A549 (cell line): ENCODE data around the gene CARD14. TPM values are rescaled to one million over a fixed set of nuclear protein-coding genes. Genes with fewer than 3 reads are reported as not detected.

Source experiments
- ATAC-seq, 2 experiments: fragments of 200-7000 bp in 1 of 2; fragments of >200 bp in 1 of 2; cut with Nextera tagmentation in 1 of 2; cut with Tn5 transposase in 1 of 2; 3 replicates each; pipeline versions ENCODE4 v1.8.0 to v1.9.1; 2018 to 2020; ENCODE audit warnings: mild to moderate bottlenecking in 1 of 2, moderate library complexity in 1 of 2
- CTCF ChIA-PET: fragments of 300-600 bp; sonication (Branson Sonifier 250); formaldehyde crosslinking; extraction: SDS; loops from one replicate; lab custom pipeline; 2021; ENCODE audit warnings: antibody characterized with exemption, inconsistent platforms; lab: Yijun Ruan, JAX
- POLR2A ChIA-PET: fragments of 350-600 bp; formaldehyde crosslinking; extraction: SDS; loops from one replicate; lab custom pipeline; 2021; ENCODE audit warnings: antibody characterized with exemption, inconsistent platforms; lab: Yijun Ruan, JAX
- DNase-seq, 2 experiments: peaks; one replicate each; pipeline versions ENCODE4 v3.0.0 to v3.0.0-alpha.2; 2011 to 2016; ENCODE audit warnings: low read depth in 1 of 2, low spot score in 1 of 2
- FAIRE-seq: peaks from 2 replicates; lab custom pipeline; 2011; peaks lifted over from hg19 to GRCh38; lab: Jason Lieb, UNC
- H3K27ac ChIP-seq, 2 experiments: fragments of >200 bp; sonication (Bioruptor Twin); formaldehyde crosslinking; 3 replicates each; pipeline ENCODE4 v1.5.1; 2016 to 2017
- H3K4me1 ChIP-seq: fragments of >200 bp; sonication (Bioruptor Twin); formaldehyde crosslinking; 3 replicates; pipeline ENCODE4 v1.6.1; 2016
- H3K4me2 ChIP-seq: fragments of >200 bp; sonication (Bioruptor Twin); formaldehyde crosslinking; 3 replicates; pipeline ENCODE4 v1.6.1; 2016
- H3K4me3 ChIP-seq: fragments of >200 bp; sonication (Bioruptor Twin); formaldehyde crosslinking; 3 replicates; pipeline ENCODE4 v1.5.1; 2016
- H3K9me3 ChIP-seq: fragments of >200 bp; sonication (Bioruptor Twin); formaldehyde crosslinking; 3 replicates; pipeline ENCODE4 v1.6.1; 2016
- CHD2 ChIP-seq: fragments of 150-350 bp; IDR thresholded peaks from 2 replicates; pipeline ENCODE4 v1.6.1; 2014; ENCODE audit warnings: low read length; ENCODE audit not compliant: partially characterized antibody
- CTCF ChIP-seq: fragments of >200 bp; sonication (Bioruptor Twin); formaldehyde crosslinking; IDR thresholded peaks from 3 replicates; pipeline ENCODE4 v1.5.1; 2016
- E2F6 ChIP-seq: IDR thresholded peaks from 2 replicates; pipeline ENCODE4 v1.6.1; 2012; ENCODE audit warnings: low read depth, borderline replicate concordance
- EHMT2 ChIP-seq: fragments of 200-600 bp; sonication (generic); IDR thresholded peaks from 2 replicates; pipeline ENCODE4 v1.6.1; 2016; ENCODE audit warnings: antibody characterized with exemption, low read depth, mild to moderate bottlenecking, moderate library complexity
- FOSL2 ChIP-seq, 2 experiments: fragments of 450-650 bp in 1 of 2; fragments of >200 bp in 1 of 2; sonication (Bioruptor Twin) in 1 of 2; formaldehyde crosslinking; IDR thresholded peaks; 2 replicates each; pipeline versions ENCODE4 v1.5.0 to v1.6.1; 2016 to 2020; ENCODE audit warnings: mild to moderate bottlenecking in 1 of 2, moderate library complexity in 1 of 2
- FOXS1 ChIP-seq: fragments of 250-450 bp; sonication (Bioruptor Pico); IDR thresholded peaks from 2 replicates; pipeline ENCODE4 v1.5.0; 2020; ENCODE audit warnings: mild to moderate bottlenecking, moderate library complexity
- HES2 ChIP-seq: fragments of >200 bp; sonication (Bioruptor Twin); formaldehyde crosslinking; IDR thresholded peaks from 2 replicates; pipeline ENCODE4 v1.6.1; 2016
- HOXA7 ChIP-seq: fragments of 250-450 bp; sonication (Bioruptor Pico); IDR thresholded peaks from 2 replicates; pipeline ENCODE4 v1.5.0; 2020; ENCODE audit warnings: mild to moderate bottlenecking, moderate library complexity
- HOXB13 ChIP-seq: fragments of 250-450 bp; sonication (Bioruptor Pico); IDR thresholded peaks from 2 replicates; pipeline ENCODE4 v1.5.0; 2020; ENCODE audit warnings: low read depth, mild to moderate bottlenecking, moderate library complexity
- KDM1A ChIP-seq: fragments of 200-600 bp; sonication (generic); IDR thresholded peaks from 2 replicates; pipeline ENCODE4 v1.6.1; 2016; ENCODE audit warnings: low read depth, mild to moderate bottlenecking
- KDM5A ChIP-seq: fragments of 200-600 bp; sonication (generic); IDR thresholded peaks from 2 replicates; pipeline ENCODE4 v1.6.1; 2016; ENCODE audit warnings: antibody characterized with exemption, mild to moderate bottlenecking
- MAFK ChIP-seq: fragments of 450-650 bp; IDR thresholded peaks from 2 replicates; pipeline ENCODE4 v1.6.1; 2014; ENCODE audit not compliant: partially characterized antibody
- MAX ChIP-seq: IDR thresholded peaks from 2 replicates; pipeline ENCODE4 v1.6.1; 2012
- MAZ ChIP-seq: fragments of 150-350 bp; IDR thresholded peaks from 2 replicates; pipeline ENCODE4 v1.6.1; 2014; ENCODE audit warnings: antibody characterized with exemption, low read depth, low read length, borderline replicate concordance
- MYC ChIP-seq: IDR thresholded peaks from 2 replicates; pipeline ENCODE4 v1.6.1; 2012; ENCODE audit warnings: mild to moderate bottlenecking, inconsistent platforms, low read length, improper control_type of control experiment, borderline replicate concordance
- PBX3 ChIP-seq: IDR thresholded peaks from 2 replicates; pipeline ENCODE4 v1.6.1; 2012
- POLR2AphosphoS2 ChIP-seq: conservative IDR thresholded peaks from 2 replicates; pipeline ENCODE4 v1.6.1; 2012; ENCODE audit warnings: low read length, improper control_type of control experiment, inconsistent platforms
- RARB ChIP-seq: fragments of 250-450 bp; sonication (Bioruptor Pico); IDR thresholded peaks from 2 replicates; pipeline ENCODE4 v1.8.0; 2021; ENCODE audit warnings: mild to moderate bottlenecking, moderate library complexity
- REST ChIP-seq: fragments of 200-600 bp; sonication (generic); IDR thresholded peaks from 2 replicates; pipeline ENCODE4 v1.6.1; 2016; ENCODE audit warnings: antibody characterized with exemption, mild to moderate bottlenecking, moderate library complexity
- RFX5 ChIP-seq: fragments of 450-650 bp; IDR thresholded peaks from 2 replicates; pipeline ENCODE4 v1.7.1; 2014; ENCODE audit warnings: antibody characterized with exemption, mild to moderate bottlenecking, moderate library complexity
- SMC3 ChIP-seq: fragments of >200 bp; sonication (Bioruptor Twin); formaldehyde crosslinking; IDR thresholded peaks from 3 replicates; pipeline ENCODE4 v1.6.1; 2018; ENCODE audit warnings: inconsistent platforms
- TFCP2L1 ChIP-seq: fragments of 250-450 bp; sonication (Bioruptor Pico); IDR thresholded peaks from 2 replicates; pipeline ENCODE4 v1.5.0; 2021; ENCODE audit warnings: mild to moderate bottlenecking
- ZFP36 ChIP-seq: fragments of 450-650 bp; IDR thresholded peaks from 2 replicates; pipeline ENCODE4 v1.6.1; 2014; ENCODE audit warnings: borderline replicate concordance; ENCODE audit not compliant: partially characterized antibody
- ZNF302 ChIP-seq: fragments of 250-450 bp; sonication (Bioruptor Pico); IDR thresholded peaks from 2 replicates; pipeline ENCODE4 v1.9.0; 2021; ENCODE audit warnings: inconsistent platforms, mild to moderate bottlenecking, moderate library complexity
- WGBS: methylation state at CpG from one replicate; pipeline ENCODE4 v1.1.6; 2017; ENCODE audit errors: missing lambda C conversion rate; 5-methylcytosine and 5-hydroxymethylcytosine counted together
- polyA plus RNA-seq, 4 experiments: library from polyadenylated mRNA; depleted of rRNA in 3 of 4; stranded (reverse); fragments of >200 nt; fragmentation: RNase III in 1 of 4; extraction: RNeasy Plus Mini Kit Qiagen cat#74134 plus additional on column Dnase treatment in 1 of 4; gene quantifications; 2 replicates in 3 of 4; 3 replicates in 1 of 4; pipeline ENCODE4 v1.2.3, GENCODE V29; 2011 to 2017

The CARD14 gene
- polyA plus RNA-seq, 2 of the 4 experiments (the other 2 are of a cell fraction), result 0.17 to 0.18 TPM

GRCh38 chr17:80225230-80225629 is 55.4 kb downstream of the CARD14 start (continued):
- TF ChIP-seq REST, result no peak
- TF ChIP-seq RARB (CRISPR knock-in tag), result no peak
- TF ChIP-seq ZNF302, result no peak
- TF ChIP-seq, all 56 proteins: peak for 0

GRCh38 chr17:80227156-80227555 is 57.3 kb downstream of the CARD14 start:
- WGBS, result 95% methylated on average over 4 of the region's 4 CpGs
- POLR2A ChIA-PET, result no interaction called here
- no peak overlapping the region for H3K4me2 ChIP-seq
- peaks cover 6% of the 10 kb centered on the region; the same call in 2 of the 3 replicates for H3K9me3 ChIP-seq
- DNase-seq (no peak), FAIRE-seq (no peak), ATAC-seq (no peak)
- no peak overlapping the region for H3K27ac ChIP-seq
- TF ChIP-seq EHMT2 (no peak), CTCF (no peak), TFCP2L1 (CRISPR knock-in tag) (no peak), POLR2AphosphoS2 (no peak), KDM5A (no peak), FOSL2 (IDR thresholded peaks at IDR 0.05) (no peak), FOSL2 (CRISPR knock-in tag; IDR thresholded peaks at IDR 0.05) (no peak), MAFK (no peak), CHD2 (no peak), RFX5 (no peak), ZNF302 (no peak), MAZ (no peak)
- no peaks in the 10 kb centered on the region for H3K4me1 ChIP-seq
- H3K4me3 ChIP-seq, result no peak overlapping the region
- CTCF ChIA-PET, result interaction anchor here (0.8 to 3.3 kb wide), 10 partner anchors 18 to 754 kb away, joined by 3 to 22 read pairs (median 4); partner anchors contain the start of gene GAA

- CTCF ChIA-PET, result interaction anchor here (0.8 to 3.3 kb wide), 11 partner anchors 9 to 223 kb away, joined by 3 to 22 read pairs (median 5); no protein-coding TSS in a partner anchor
- TF ChIP-seq KDM1A (no peak), MAX (no peak), HOXA7 (CRISPR knock-in tag) (no peak), HES2 (no peak), FOXS1 (CRISPR knock-in tag) (no peak), ZFP36 (no peak), REST (no peak), E2F6 (no peak), MAFK (no peak), PBX3 (no peak), MAZ (no peak), MYC (no peak), SMC3 (no peak), HOXB13 (no peak)
Observed at GRCh38 chr17:80227666-80228065, 57.8 kb downstream of the CARD14 start.

More at GRCh38 chr17:80227666-80228065, 57.8 kb downstream of the CARD14 start:
- ATAC-seq, result no peak
- DNase-seq, result no peak
- no peak overlapping the region for H3K27ac ChIP-seq
- no peak overlapping the region for H3K4me2 ChIP-seq
- H3K4me1 ChIP-seq, result no peaks in the 10 kb centered on the region
- no peak for FAIRE-seq
- H3K9me3 ChIP-seq, result peaks cover 11% of the 10 kb centered on the region
- WGBS, result 95% methylated on average over 11 of the region's 11 CpGs
- POLR2A ChIA-PET, result no interaction called here
- no peak overlapping the region for H3K4me3 ChIP-seq
